H1 (cell line): ENCODE results near the gene GABRR2. TPM values are rescaled to one million over a fixed set of nuclear protein-coding genes. Genes with fewer than 3 reads are reported as not detected.

Source experiments
- CTCF ChIA-PET: fragments of 300-600 bp; sonication (Branson Sonifier 250); formaldehyde crosslinking; loops from one replicate; lab custom pipeline; 2021; ENCODE audit not compliant: partially characterized antibody; lab: Charles Lee
- POLR2A ChIA-PET: fragments of 300-600 bp; sonication (Branson Sonifier 250); formaldehyde crosslinking; loops from one replicate; lab custom pipeline; 2021; ENCODE audit warnings: inconsistent platforms; ENCODE audit not compliant: partially characterized antibody; lab: Charles Lee
- DNase-seq, 2 experiments: peaks; one replicate each; pipeline versions ENCODE4 v3.0.0 to v3.0.0-alpha.2; 2010 to 2022; ENCODE audit warnings: low spot score in 2 of 2, low read depth in 1 of 2, mixed read lengths in 1 of 2
- FAIRE-seq: peaks from 2 replicates; lab custom pipeline; 2011; peaks lifted over from hg19 to GRCh38; lab: Jason Lieb, UNC
- H2AFZ ChIP-seq: 2 replicates; pipeline ENCODE4 v1.8.1; 2012; ENCODE audit warnings: low read length, inconsistent platforms
- H2AK5ac ChIP-seq: 2 replicates; pipeline ENCODE4 v1.6.1; 2013; ENCODE audit warnings: low read depth, low read length
- H2BK120ac ChIP-seq: replicated peaks from 2 replicates; pipeline ENCODE3; 2013; ENCODE audit warnings: low read depth, low read length, inconsistent platforms
- H2BK12ac ChIP-seq: 2 replicates; pipeline ENCODE4 v1.6.1; 2013; ENCODE audit warnings: low read depth, low read length
- H2BK15ac ChIP-seq: 2 replicates; pipeline ENCODE4 v1.6.1; 2013; ENCODE audit warnings: low read length
- H2BK20ac ChIP-seq: 2 replicates; pipeline ENCODE4 v1.6.1; 2013; ENCODE audit warnings: low read length
- H2BK5ac ChIP-seq: 2 replicates; pipeline ENCODE4 v1.6.1; 2013; ENCODE audit warnings: low read depth, low read length
- H3K14ac ChIP-seq: 2 replicates; pipeline ENCODE4 v1.6.1; 2013; ENCODE audit warnings: inconsistent platforms; ENCODE audit not compliant: insufficient read length
- H3K18ac ChIP-seq: 2 replicates; pipeline ENCODE4 v1.6.1; 2013; ENCODE audit warnings: low read length; ENCODE audit errors: extremely low read depth
- H3K23ac ChIP-seq: 2 replicates; pipeline ENCODE4 v1.6.1; 2013; ENCODE audit warnings: inconsistent platforms; ENCODE audit not compliant: insufficient read length
- H3K23me2 ChIP-seq: 2 replicates; pipeline ENCODE4 v1.6.1; 2013; ENCODE audit warnings: low read depth, low read length
- H3K27ac ChIP-seq: 2 replicates; pipeline ENCODE4 v1.6.1; 2011; ENCODE audit warnings: low read depth, low read length, inconsistent platforms
- H3K27me3 ChIP-seq, 4 experiments: replicated peaks in 1 of 4; 1 replicate in 1 of 4; 2 replicates in 3 of 4; pipeline versions ENCODE4 v1.6.1 to v1.8.1; 2011 to 2013; ENCODE audit warnings: low read length in 3 of 4, mild to moderate bottlenecking in 3 of 4, inconsistent platforms in 2 of 4, mixed read lengths in 2 of 4, moderate library complexity in 1 of 4; ENCODE audit not compliant: control insufficient read depth in 3 of 4, insufficient read depth in 3 of 4; ENCODE audit errors: extremely low read depth in 1 of 4
- H3K36me3 ChIP-seq, 4 experiments: 2 replicates each; pipeline versions ENCODE4 v1.6.1 to v1.8.1; 2011 to 2013; ENCODE audit warnings: mild to moderate bottlenecking in 4 of 4, low read length in 3 of 4, moderate library complexity in 2 of 4, control low read depth in 1 of 4, inconsistent platforms in 1 of 4; ENCODE audit not compliant: insufficient read depth in 4 of 4, control insufficient read depth in 2 of 4
- H3K4ac ChIP-seq: replicated peaks from 2 replicates; pipeline ENCODE3; 2013; ENCODE audit warnings: low read length, low read depth, mixed read lengths, inconsistent platforms; ENCODE audit not compliant: insufficient read length
- H3K4me1 ChIP-seq, 4 experiments: replicated peaks in 1 of 4; 1 replicate in 1 of 4; 2 replicates in 3 of 4; pipeline versions ENCODE4 v1.6.1 to v1.8.1; 2011 to 2013; ENCODE audit warnings: low read length in 3 of 4, inconsistent platforms in 2 of 4, mixed read lengths in 1 of 4; ENCODE audit not compliant: insufficient read depth in 4 of 4, control insufficient read depth in 3 of 4
- H3K4me2 ChIP-seq, 2 experiments: 2 replicates each; pipeline versions ENCODE4 v1.6.1 to v1.8.1; 2011 to 2013; ENCODE audit warnings: low read depth in 2 of 2, low read length in 2 of 2, control low read depth in 1 of 2, inconsistent platforms in 1 of 2, mild to moderate bottlenecking in 1 of 2; ENCODE audit not compliant: insufficient read depth in 1 of 2
- H3K4me3 ChIP-seq, 4 experiments: fragments of 200-600, 300-600 bp in 1 of 4; sonication (generic), shearing (Covaris generic), sonication (Bioruptor Twin) in 1 of 4; 2 replicates each; pipeline versions ENCODE4 v1.5.1 to v1.8.1; 2011 to 2016; ENCODE audit warnings: low read length in 4 of 4, low read depth in 3 of 4, control low read depth in 2 of 4, inconsistent platforms in 2 of 4, mild to moderate bottlenecking in 2 of 4, mixed read lengths in 1 of 4, moderate library complexity in 1 of 4; ENCODE audit not compliant: insufficient read depth in 2 of 4; ENCODE audit errors: extremely low read depth in 1 of 4
- H3K56ac ChIP-seq: replicated peaks from 2 replicates; pipeline ENCODE3; 2013; ENCODE audit warnings: low read depth, mild to moderate bottlenecking, mixed read lengths, low read length, inconsistent platforms; ENCODE audit not compliant: insufficient read length
- H3K79me1 ChIP-seq: 2 replicates; pipeline ENCODE4 v1.6.1; 2013; ENCODE audit warnings: low read depth, low read length, control low read depth
- H3K79me2 ChIP-seq, 2 experiments: 2 replicates each; pipeline versions ENCODE4 v1.6.1 to v1.8.1; 2012 to 2013; ENCODE audit warnings: low read length in 2 of 2, mild to moderate bottlenecking in 2 of 2, inconsistent platforms in 1 of 2; ENCODE audit not compliant: insufficient read depth in 2 of 2, control insufficient read depth in 1 of 2
- H3K9ac ChIP-seq, 4 experiments: replicated peaks in 1 of 4; 1 replicate in 1 of 4; 2 replicates in 3 of 4; pipeline versions ENCODE4 v1.6.1 to v1.8.1; 2011 to 2013; ENCODE audit warnings: low read depth in 3 of 4, low read length in 3 of 4, control low read depth in 2 of 4, mild to moderate bottlenecking in 2 of 4, moderate library complexity in 2 of 4, inconsistent platforms in 1 of 4; ENCODE audit errors: extremely low read depth in 1 of 4
- H3K9me3 ChIP-seq, 2 experiments: 2 replicates each; pipeline versions ENCODE4 v1.6.1 to v1.8.1; 2012 to 2013; ENCODE audit warnings: mild to moderate bottlenecking in 2 of 2, moderate library complexity in 2 of 2, control low read depth in 1 of 2, inconsistent platforms in 1 of 2, low read depth in 1 of 2, low read length in 1 of 2, mixed read lengths in 1 of 2; ENCODE audit not compliant: insufficient read depth in 2 of 2
- H4K20me1 ChIP-seq, 2 experiments: replicated peaks in 1 of 2; 2 replicates each; pipeline versions ENCODE3 to v1.8.1; 2011 to 2013; ENCODE audit warnings: inconsistent platforms in 2 of 2, low read length in 2 of 2, mild to moderate bottlenecking in 1 of 2; ENCODE audit not compliant: insufficient read depth in 2 of 2, control insufficient read depth in 1 of 2
- H4K5ac ChIP-seq: 2 replicates; pipeline ENCODE4 v1.6.1; 2013; ENCODE audit warnings: low read length, low read depth, mixed read lengths, inconsistent platforms; ENCODE audit not compliant: insufficient read length
- H4K8ac ChIP-seq: 2 replicates; pipeline ENCODE4 v1.8.0; 2013; ENCODE audit warnings: mild to moderate bottlenecking, moderate library complexity, low read length, inconsistent platforms; ENCODE audit not compliant: insufficient read depth; ENCODE audit errors: extremely low read depth
- H4K91ac ChIP-seq: replicated peaks from 2 replicates; pipeline ENCODE3; 2013; ENCODE audit warnings: low read length, mixed read lengths, inconsistent platforms; ENCODE audit not compliant: insufficient read length
- CREB1 ChIP-seq: IDR thresholded peaks from 2 replicates; pipeline ENCODE4 v1.6.1; 2012; ENCODE audit warnings: inconsistent platforms
- FOSL1 ChIP-seq: IDR thresholded peaks from 2 replicates; pipeline ENCODE4 v1.6.1; 2011; ENCODE audit warnings: mild to moderate bottlenecking, low read depth, low read length, moderate library complexity; ENCODE audit not compliant: insufficient read depth
- HDAC6 ChIP-seq: IDR thresholded peaks from one replicate; pipeline ENCODE4 v1.7.1; 2012; ENCODE audit warnings: low read depth, mild to moderate bottlenecking, inconsistent platforms, low read length, moderate library complexity
- WGBS, 2 experiments: shearing (Covaris generic) in 1 of 2; methylation state at CpG; one replicate each; pipeline versions ENCODE4 v1.1.6 to v1.1.7; 2013 to 2015; ENCODE audit warnings: low lambda C conversion rate in 2 of 2, mixed read lengths in 2 of 2, inconsistent platforms in 1 of 2, low coverage in 1 of 2, missing lambda C conversion rate in 1 of 2; ENCODE audit not compliant: insufficient replicate concordance in 2 of 2, insufficient coverage in 1 of 2, insufficient read length in 1 of 2; ENCODE audit errors: extremely low coverage in 1 of 2, missing lambda C conversion rate in 1 of 2; 5-methylcytosine and 5-hydroxymethylcytosine counted together
- polyA plus RNA-seq, 7 experiments: library from polyadenylated mRNA; depleted of rRNA in 3 of 7; stranded (reverse) in 5 of 7; unstranded in 2 of 7; fragments of >200 nt in 5 of 7; fragments of 200-250 nt in 2 of 7; gene quantifications; 1 replicate in 5 of 7; 2 replicates in 1 of 7; 4 replicates in 1 of 7; pipeline versions ENCODE4 v1.2.1 to v1.2.3, GENCODE V29; 2011 to 2013; ENCODE audit warnings: missing spikeins in 2 of 7, mixed read lengths in 2 of 7
- total RNA-seq: library from RNA; stranded (reverse); fragmentation: NEBNext Ultra II Directional; extraction: Animal tissue kit (Norgen Biotek cat#: 25700); gene quantifications from 2 replicates; pipeline ENCODE4 v1.2.1, GENCODE V29; 2021

The GABRR2 gene
- total and polyA plus RNA-seq, 2 of the 8 experiments (the other 6 are each of a cell fraction or from before 2014, with no cell fraction given) = not detected

DNA sequence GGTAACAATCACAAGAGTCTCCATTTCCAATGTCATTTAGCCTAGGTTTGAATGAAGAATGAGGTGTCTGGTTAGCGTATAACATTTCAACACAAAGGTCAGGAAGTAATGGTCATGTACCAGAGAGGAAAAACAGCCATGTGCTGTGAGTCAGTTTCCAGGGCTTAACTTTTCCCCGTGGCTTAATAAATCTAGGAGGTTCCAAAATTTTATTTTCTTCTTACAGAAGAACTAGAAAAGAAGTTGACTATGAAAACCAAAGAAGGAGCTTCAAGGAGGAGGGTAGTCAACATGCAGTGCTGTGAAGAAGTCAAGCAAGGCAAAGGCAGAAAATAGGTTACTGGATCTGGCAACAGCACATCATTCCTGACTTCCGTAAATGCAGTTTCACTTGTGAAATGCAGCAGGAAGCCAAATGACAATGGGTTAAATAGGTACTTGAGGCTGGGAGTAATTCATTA lies 8.4 kb upstream of the GABRR2 start:
- Histone ChIP-seq H2BK120ac (no peak overlapping the region), H2BK20ac (no peak overlapping the region), H3K4me2 (no peak overlapping the region), H4K91ac (no peak overlapping the region), H3K4me1 (no peaks in the 10 kb centered on the region), H3K23ac (no peak overlapping the region), H4K8ac (no peak overlapping the region), H3K56ac (no peak overlapping the region), H2AFZ (no peak overlapping the region), H3K27ac (no peak overlapping the region), H3K36me3 (no peaks in the 10 kb centered on the region; a peak in 1 of 8 replicates), H4K5ac (no peak overlapping the region), H3K9me3 (peaks cover 12% of the 10 kb centered on the region in 2 experiments; a peak in 3 of 4 replicates), H3K4ac (no peak overlapping the region), H4K20me1 (no peaks in the 10 kb centered on the region), H2BK12ac (no peak overlapping the region), H3K23me2 (no peaks in the 10 kb centered on the region; the same call in 1 of the 2 replicates), H3K4me3 (no peak overlapping the region), H3K27me3 (no peaks in the 10 kb centered on the region), H3K18ac (no peak overlapping the region), H3K79me2 (no peaks in the 10 kb centered on the region), H2BK15ac (no peak overlapping the region), H2BK5ac (no peak overlapping the region), H2AK5ac (no peak overlapping the region), H3K14ac (no peak overlapping the region), H3K9ac (no peak overlapping the region), H3K79me1 (no peaks in the 10 kb centered on the region)
- WGBS, 2 experiments = 91% methylated on average over 3 of the region's 3 CpGs; no CpG with 5 or more reads in 1 of the 2 experiments
- DNase-seq = no peak
- ChIA-PET CTCF (interaction anchor here (1.1 to 2.8 kb wide), 6 partner anchors 12 to 52 kb away, joined by 3 to 12 read pairs (median 4); no protein-coding TSS in a partner anchor), POLR2A (interaction anchor here (0.9 kb wide), 1 partner anchor 30 kb away, joined by 3 read pairs; no protein-coding TSS in a partner anchor)
- no peak for FAIRE-seq
- TF ChIP-seq CREB1 (no peak), HDAC6 (no peak), FOSL1 (no peak)
